MG63 (cell line): ENCODE measurements around the gene IQGAP2. TPM values are rescaled to one million over a fixed set of nuclear protein-coding genes. Genes with fewer than 3 reads are reported as not detected.

Source experiments
- DNase-seq: peaks from one replicate; pipeline ENCODE4 v3.0.0-alpha.2; 2020
- H3K27me3 ChIP-seq: fragments of 250-450 bp; sonication (Bioruptor Pico); 2 replicates; pipeline ENCODE4 v1.5.1; 2020; ENCODE audit warnings: mild to moderate bottlenecking, moderate library complexity
- H3K36me3 ChIP-seq: fragments of 250-450 bp; sonication (Bioruptor Pico); 2 replicates; pipeline ENCODE4 v1.5.1; 2020; ENCODE audit warnings: mild to moderate bottlenecking, moderate library complexity
- H3K4me3 ChIP-seq: fragments of 250-450 bp; sonication (Bioruptor Pico); 2 replicates; pipeline ENCODE4 v1.5.1; 2020; ENCODE audit warnings: mild to moderate bottlenecking, moderate library complexity
- H3K9me3 ChIP-seq: fragments of 250-450 bp; sonication (Bioruptor Pico); 2 replicates; pipeline ENCODE4 v1.5.1; 2020; ENCODE audit warnings: mild to moderate bottlenecking, moderate library complexity
- total RNA-seq: library from RNA; depleted of rRNA; stranded (reverse); fragments of >200 nt; shearing (Covaris generic); gene quantifications from 2 replicates; pipeline ENCODE4 v1.2.3, GENCODE V29; 2014; ENCODE audit warnings: low replicate concordance

Gene IQGAP2
- total RNA-seq, 1 experiment from 2014 or later: 12.3 TPM

DNA sequence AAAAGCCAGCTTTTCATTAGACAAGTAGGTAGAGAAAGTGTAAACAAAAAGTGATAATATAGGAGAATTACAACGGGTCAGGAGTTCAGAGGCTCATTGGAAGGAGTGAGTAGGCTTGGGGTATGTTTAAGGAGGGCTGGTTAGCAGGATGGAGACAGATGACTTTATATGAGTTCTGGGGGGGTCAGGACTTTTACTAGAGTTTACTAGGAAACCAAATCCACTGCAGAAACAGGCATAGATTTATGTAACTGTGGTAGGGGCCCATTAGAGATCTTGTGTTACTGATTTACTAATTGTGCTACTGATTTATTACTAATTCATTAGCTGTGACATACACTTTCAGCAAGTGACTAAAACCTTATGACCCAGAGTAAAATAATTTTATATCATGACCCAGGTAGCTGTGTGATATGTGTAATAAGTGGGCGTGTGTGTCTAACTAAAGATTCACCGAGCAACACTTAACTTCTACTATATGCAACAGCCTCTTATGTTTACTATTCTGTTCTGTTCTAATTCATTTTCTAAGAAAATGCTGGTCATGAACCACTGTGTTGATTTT lies 73.5 kb downstream of the IQGAP2 start:
- Histone ChIP-seq H3K9me3 (no peaks in the 10 kb centered on the region), H3K4me3 (no peak overlapping the region), H3K27me3 (no peaks in the 10 kb centered on the region), H3K36me3 (no peaks in the 10 kb centered on the region)
- DNase-seq: no peak

DNA sequence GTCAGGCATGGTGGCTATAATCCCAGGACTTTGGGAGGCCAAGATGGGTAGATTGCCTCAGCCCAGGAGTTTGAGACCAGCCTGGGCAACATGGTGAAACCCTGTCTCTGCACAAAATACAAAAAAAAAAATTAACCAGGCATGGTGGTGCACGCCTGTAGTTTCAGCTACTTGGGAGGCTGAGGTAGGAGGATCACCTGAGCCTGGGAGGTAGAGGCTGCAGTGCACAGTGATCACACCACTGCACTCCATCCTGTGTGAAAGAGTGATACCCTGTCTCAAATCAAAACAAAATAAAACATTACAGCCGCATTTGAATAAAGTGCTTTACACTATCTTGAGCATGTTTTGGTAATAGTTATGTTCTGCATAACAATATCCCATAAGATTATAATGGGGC lies 74.0 kb downstream of the IQGAP2 start:
- Histone ChIP-seq H3K36me3 (no peaks in the 10 kb centered on the region), H3K9me3 (no peaks in the 10 kb centered on the region), H3K27me3 (no peaks in the 10 kb centered on the region), H3K4me3 (no peak overlapping the region)
- DNase-seq: no peak

DNA sequence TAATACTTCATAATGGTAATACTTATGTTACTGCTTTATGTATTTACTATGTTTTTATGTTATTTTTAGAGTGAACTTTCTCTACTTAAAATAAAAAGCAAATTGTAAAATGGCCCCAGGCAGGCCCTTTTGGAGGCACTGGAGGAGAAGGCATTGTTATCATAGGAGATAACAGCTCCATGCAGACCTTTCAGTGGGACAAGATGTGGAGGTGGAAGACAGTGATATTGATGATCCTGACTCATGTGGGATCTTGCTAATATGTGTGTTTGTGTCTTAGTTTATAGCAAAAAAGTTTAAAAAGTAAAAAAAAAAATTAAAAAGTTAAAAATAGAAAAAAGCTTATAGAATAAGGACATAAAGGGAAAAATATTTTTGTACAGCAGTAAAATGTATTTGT lies 74.5 kb downstream of the IQGAP2 start:
- Histone ChIP-seq H3K36me3 (no peaks in the 10 kb centered on the region), H3K27me3 (no peaks in the 10 kb centered on the region), H3K9me3 (no peaks in the 10 kb centered on the region), H3K4me3 (no peak overlapping the region)
- DNase-seq: no peak

DNA sequence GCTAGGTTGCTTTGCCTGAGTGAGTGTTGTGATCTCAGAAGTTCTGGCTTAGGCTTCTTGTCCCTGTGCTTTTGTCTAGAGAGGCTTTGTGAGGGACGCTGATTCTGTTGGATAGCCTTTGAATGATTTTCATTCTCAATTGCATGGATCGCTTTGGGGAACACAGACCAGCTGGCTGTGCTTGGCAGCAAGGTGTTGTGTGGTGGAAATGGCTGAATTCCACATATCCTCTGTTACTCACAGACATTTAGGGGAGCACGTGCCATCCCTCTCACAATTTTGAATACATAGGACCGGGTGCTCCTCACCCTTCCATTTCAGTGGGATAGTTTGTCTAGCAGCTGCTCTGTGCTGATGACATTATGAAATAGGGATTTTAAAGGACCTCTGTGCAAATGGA lies 76.2 kb downstream of the IQGAP2 start:
- H3K4me3 ChIP-seq: no peak overlapping the region
- DNase-seq: no peak
- H3K27me3 ChIP-seq: no peaks in the 10 kb centered on the region
- H3K36me3 ChIP-seq: no peaks in the 10 kb centered on the region
- no peaks in the 10 kb centered on the region for H3K9me3 ChIP-seq

DNA sequence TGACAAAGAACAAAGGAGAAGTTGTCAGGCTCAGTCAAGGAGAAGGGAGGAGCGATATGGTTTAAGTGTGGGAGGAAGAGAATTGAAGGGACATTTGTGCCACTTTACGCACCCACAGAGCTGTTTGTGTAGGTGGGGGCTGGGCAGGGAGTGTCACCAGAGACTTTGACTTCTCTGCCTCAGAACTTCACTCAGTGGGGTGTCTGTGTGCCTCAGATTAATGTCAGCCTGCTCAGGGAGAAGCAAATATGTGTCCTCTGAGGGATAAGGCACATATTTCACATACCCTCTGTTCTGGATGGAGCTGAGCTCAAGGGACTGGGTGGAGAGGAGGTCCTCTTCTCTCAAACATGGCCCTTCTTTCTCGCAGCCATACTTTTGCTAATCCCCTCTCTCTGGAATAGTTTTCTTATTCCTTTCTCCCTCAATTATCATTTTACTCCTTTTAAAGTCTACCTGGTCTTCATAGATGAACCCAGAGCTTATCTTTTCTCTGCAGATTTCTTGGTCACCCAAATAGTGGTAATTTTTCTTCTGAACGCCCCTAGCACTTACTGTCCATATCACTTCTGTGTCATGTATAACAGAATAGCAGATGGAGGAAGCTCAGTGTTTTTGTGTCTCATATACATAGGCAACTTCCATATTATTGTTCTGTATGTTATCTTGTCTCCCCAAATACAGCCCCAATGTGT lies 77.0 kb downstream of the IQGAP2 start:
- H3K4me3 ChIP-seq: no peak overlapping the region
- DNase-seq: no peak
- H3K36me3 ChIP-seq: no peaks in the 10 kb centered on the region
- H3K9me3 ChIP-seq: no peaks in the 10 kb centered on the region
- no peaks in the 10 kb centered on the region for H3K27me3 ChIP-seq

DNA sequence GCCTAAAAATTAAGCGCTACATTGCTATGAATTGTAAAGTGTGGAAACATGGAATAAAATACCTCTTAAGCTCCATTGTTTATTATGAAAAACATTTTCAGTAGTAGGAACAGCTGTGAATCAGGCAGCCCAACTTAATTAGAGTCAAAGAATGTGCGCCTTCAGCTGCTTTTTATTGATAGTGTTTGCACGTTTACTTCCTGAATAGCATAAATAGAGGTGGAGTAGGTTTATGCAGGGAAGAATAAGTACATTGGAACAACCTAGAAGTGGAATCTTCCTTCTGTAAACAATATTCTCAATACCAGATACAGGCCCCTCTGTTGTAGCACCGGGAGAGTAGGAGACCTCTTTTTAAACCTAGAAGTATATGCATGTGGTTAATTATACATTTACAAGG lies 79.9 kb downstream of the IQGAP2 start:
- no peaks in the 10 kb centered on the region for H3K27me3 ChIP-seq
- H3K36me3 ChIP-seq: no peaks in the 10 kb centered on the region
- H3K4me3 ChIP-seq: no peak overlapping the region
- H3K9me3 ChIP-seq: no peaks in the 10 kb centered on the region
- no peak for DNase-seq

DNA sequence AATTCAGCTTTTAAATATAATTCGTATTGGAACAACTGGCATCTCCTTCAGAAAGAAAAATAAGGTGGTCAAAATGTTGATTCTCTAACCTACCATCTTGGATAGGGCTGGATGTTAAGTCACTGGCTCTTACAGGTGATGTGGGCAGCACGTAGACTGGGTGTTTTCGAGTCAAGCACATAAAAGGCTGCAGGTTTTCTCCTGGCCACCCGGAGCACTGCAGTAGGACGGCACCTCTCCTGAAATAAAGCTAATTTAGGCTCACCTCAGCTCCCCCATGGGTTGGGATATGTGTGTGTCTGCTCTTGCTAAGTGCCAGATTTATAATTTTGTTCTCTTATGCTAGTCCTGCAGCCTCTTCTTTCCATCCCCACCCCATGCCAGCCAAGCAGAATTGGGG lies 80.3 kb downstream of the IQGAP2 start:
- DNase-seq: no peak
- H3K27me3 ChIP-seq: no peaks in the 10 kb centered on the region

DNA sequence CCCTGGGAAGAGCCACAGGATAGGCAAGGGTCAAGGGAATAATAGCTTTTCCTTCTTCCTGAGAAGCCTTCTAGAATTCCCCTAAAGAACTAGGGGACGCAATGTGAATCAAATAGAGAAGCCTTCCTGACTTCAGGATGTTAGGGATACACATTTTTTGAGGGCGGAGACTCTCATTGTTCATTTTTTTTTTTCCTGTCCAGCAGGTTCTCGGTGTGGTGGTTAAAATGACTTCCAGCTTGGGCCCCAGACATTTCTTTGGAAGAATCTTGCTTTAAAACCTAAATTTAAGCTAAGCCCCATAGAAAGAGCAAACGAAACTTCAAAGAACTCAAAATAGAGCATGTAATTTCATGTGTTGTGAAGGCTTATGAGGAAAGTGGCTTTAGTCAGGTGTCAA lies 80.8 kb downstream of the IQGAP2 start:
- Histone ChIP-seq H3K36me3 (no peaks in the 10 kb centered on the region), H3K27me3 (no peaks in the 10 kb centered on the region), H3K4me3 (no peak overlapping the region), H3K9me3 (no peaks in the 10 kb centered on the region)
- DNase-seq: no peak

More for the DNA sequence above, 80.3 kb downstream of the IQGAP2 start:
- Histone ChIP-seq H3K9me3 (no peaks in the 10 kb centered on the region), H3K4me3 (no peak overlapping the region), H3K36me3 (no peaks in the 10 kb centered on the region)

DNA sequence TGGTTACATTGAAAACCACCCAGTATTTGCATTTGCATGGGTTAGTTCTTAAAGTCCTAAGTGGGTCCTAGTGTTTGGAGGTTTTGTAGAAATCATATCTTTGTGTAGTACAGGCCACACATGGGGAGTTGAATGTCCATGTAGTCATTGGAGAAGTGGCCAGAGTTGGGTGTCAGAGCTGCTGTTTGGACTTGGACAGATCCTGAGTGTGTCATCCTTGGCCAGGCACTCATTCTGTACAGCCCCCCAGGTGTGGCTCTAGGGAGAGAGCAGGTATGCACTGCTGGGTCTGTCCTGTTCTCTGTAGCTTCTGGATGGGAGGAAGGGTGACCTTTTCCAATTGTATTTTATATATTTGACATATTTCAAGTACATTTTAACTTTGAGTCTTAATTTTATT lies 82.4 kb downstream of the IQGAP2 start:
- H3K4me3 ChIP-seq: no peak overlapping the region
- no peaks in the 10 kb centered on the region for H3K27me3 ChIP-seq
- no peaks in the 10 kb centered on the region for H3K36me3 ChIP-seq
- no peak for DNase-seq
- no peaks in the 10 kb centered on the region for H3K9me3 ChIP-seq

DNA sequence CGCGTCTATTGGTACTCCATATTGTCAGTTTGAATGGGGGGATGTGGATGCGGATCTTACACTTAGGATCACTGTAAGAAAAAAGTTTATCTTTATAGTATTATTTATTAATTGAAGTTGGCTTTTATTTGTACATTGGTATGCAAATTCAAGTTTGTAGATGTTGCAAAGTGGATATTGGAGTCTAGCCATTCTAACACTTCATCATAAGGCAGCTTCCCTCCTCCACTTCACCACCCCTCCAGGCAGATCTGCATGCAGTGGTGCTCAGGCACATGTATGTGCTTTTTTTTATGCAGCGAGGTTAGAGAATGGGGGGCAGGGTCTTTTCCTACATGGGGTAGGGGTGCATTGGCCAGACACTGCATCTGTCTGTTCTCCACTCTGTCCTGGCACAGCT lies 84.3 kb downstream of the IQGAP2 start:
- Histone ChIP-seq H3K27me3 (no peaks in the 10 kb centered on the region), H3K36me3 (no peaks in the 10 kb centered on the region), H3K9me3 (no peaks in the 10 kb centered on the region), H3K4me3 (no peak overlapping the region)
- no peak for DNase-seq

DNA sequence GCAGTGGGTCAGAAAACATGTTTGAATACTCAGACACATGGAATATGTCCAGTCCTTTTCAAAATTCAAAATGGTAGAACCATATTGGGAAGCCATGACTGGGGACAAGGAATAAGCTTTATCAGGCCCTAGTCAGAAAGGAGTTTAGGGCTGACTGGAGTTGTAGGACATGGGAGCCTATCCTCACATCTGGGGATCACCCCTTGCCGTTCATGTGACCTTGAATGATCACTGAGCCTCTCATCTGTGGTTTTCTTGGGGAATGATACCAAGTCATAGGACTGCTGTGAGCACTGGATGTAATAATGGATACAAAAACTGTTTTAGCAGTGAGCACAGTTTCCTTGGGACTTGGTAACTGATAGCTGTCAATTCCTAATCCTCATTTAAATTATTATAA lies 84.7 kb downstream of the IQGAP2 start:
- H3K4me3 ChIP-seq: no peak overlapping the region
- no peaks in the 10 kb centered on the region for H3K36me3 ChIP-seq
- H3K9me3 ChIP-seq: no peaks in the 10 kb centered on the region
- no peak for DNase-seq
- no peaks in the 10 kb centered on the region for H3K27me3 ChIP-seq

DNA sequence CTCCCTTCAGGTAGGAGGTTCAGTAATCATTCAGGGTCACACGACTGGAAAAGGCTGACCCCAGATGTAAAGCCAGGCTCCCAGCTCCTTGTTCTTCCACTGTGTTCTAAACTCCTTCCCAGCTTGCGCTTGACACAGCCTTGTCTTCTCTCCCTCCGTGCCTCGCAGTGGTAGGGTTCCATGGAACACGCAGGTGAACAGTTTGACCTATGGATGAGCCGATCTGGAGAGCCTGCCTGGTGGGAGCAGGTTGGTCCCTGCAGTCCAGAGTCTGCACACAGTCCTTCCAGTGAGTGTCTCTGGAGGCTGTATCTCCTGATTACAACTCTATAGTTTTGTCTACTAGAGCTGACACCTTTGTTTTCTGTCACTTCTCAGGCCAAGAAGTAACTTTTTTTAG lies 85.9 kb downstream of the IQGAP2 start:
- no peak overlapping the region for H3K4me3 ChIP-seq
- H3K9me3 ChIP-seq: no peaks in the 10 kb centered on the region
- no peak for DNase-seq
- H3K27me3 ChIP-seq: no peaks in the 10 kb centered on the region
- no peaks in the 10 kb centered on the region for H3K36me3 ChIP-seq

DNA sequence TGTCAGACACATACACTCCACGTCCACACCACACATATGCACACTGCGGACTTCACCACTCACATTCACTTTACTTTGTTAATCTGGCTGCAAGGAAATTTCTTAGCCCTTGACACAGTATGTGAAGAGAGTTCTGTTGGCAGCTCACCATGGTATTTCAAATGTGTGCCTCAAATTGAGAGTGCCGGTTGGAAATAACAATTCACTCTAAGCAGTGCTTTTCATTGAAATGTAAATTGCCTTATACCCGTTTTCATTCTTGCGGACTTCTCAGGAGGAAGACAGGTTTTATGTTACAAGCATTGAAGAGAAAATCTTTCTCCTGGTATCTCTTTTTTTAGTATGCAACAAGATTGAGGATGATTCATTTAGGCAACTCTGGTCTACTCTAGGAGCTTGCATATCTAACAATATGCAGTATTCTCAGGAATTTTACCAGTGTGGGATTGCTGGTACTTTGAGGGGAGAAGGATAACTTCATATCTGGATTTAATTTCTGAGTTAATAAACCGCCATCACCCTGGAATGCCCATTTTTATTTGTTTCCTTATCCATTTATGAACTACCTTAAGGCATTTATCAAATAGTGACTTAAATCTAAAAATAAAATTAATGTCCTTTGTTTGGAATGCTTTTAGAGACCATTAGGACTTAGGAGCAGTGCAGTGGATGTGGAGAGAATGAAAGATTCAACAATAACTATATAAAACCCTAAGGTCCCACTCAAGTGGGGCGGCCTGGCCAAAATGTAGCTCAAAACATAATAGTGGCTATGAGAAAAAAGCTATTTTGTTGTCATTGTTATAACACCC lies 87.0 kb downstream of the IQGAP2 start:
- DNase-seq: no peak
- no peak overlapping the region for H3K4me3 ChIP-seq
- H3K27me3 ChIP-seq: no peaks in the 10 kb centered on the region
- H3K36me3 ChIP-seq: no peaks in the 10 kb centered on the region
- no peaks in the 10 kb centered on the region for H3K9me3 ChIP-seq

DNA sequence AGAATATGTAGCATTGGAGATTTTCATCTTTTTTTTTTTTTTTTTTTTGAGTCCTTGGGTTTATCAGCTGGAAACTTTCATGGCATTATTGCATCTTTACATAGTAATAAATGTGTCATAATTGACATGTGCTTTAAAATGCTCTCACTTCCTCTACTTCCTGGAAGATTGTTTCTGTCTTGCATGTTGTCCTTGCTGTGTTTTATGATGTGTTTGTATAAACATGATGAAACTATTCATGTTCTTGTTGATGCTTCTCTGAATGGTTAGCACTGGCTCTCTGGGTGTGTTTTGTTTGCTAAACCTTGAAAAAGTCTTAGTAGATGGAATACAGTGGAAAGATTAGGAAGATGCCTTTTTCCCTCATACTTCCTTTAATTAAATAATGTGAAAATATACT lies 87.9 kb downstream of the IQGAP2 start:
- no peaks in the 10 kb centered on the region for H3K9me3 ChIP-seq
- no peaks in the 10 kb centered on the region for H3K27me3 ChIP-seq
- DNase-seq: no peak
- H3K4me3 ChIP-seq: no peak overlapping the region
- no peaks in the 10 kb centered on the region for H3K36me3 ChIP-seq

DNA sequence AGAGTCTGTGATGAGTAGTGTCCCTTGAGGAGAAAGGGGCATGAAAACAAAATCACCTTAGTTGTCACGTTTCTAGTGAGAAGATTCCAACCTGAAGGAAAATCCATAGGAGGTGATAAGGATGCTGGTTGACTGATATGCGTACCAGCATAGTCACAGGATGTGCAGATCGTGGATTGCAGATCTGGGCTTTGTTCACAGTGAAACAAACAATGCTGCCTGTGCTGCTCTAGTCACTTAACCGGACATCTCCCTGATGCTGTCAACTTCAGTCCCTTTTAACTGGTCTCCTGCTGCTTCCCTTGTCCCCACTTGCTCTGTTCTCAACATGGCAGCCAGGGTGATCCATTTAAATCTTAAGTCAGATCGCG lies 89.7 kb downstream of the IQGAP2 start:
- DNase-seq: no peak
- Histone ChIP-seq H3K36me3 (no peaks in the 10 kb centered on the region), H3K9me3 (no peaks in the 10 kb centered on the region), H3K4me3 (no peak overlapping the region), H3K27me3 (no peaks in the 10 kb centered on the region)

DNA sequence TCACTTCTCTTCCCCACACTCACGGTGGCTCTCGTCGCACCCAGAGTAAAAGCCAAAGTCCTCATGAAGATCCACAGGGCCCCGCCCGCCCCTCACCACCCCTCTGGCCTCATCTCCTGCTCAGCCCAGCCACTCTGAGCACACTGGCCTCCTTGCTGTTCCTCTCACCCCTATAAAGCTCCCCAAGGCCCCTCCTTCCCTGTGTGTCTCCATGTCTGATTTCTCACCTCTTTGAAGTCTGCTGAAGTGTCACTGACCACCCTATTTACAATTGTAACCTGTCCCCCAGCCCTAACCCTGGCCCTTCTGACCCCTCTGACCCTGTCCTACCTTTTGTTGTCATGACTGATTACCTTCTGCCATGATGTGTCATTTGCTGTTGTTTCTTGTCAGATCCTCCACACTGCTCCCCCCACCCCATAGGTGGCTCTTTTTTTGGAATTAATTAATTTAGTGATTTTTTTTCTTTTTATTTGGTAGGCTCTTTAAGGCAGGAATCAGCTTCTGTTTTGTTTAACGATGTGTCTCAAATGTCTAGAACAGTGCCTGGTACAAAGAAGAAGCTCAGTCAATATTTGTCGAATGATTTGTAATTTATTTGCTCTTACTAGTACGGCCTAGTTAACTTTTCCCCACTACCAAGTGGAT lies 90.2 kb downstream of the IQGAP2 start:
- Histone ChIP-seq H3K27me3 (no peaks in the 10 kb centered on the region), H3K4me3 (no peak overlapping the region), H3K36me3 (no peaks in the 10 kb centered on the region), H3K9me3 (no peaks in the 10 kb centered on the region)
- no peak for DNase-seq

DNA sequence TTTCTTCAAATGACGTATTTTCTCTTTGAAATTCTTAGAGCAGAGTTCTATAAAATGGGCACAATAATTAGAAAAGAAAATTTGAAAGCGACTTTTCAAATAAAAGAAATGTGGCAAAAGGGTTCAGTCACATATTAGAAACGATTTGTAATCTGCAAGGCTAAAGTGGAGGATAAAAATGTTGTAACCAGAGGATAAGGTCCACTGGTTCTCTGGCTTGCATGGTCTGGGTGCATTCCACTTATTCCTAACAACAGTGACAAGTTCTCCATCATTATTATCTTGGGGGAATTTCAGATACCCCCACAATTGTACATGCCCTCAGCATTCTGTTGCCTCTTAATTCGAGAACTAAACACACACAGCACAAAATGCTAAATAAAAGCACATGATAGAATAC lies 91.1 kb downstream of the IQGAP2 start:
- H3K36me3 ChIP-seq: no peaks in the 10 kb centered on the region
- no peaks in the 10 kb centered on the region for H3K9me3 ChIP-seq
- no peak overlapping the region for H3K4me3 ChIP-seq
- no peaks in the 10 kb centered on the region for H3K27me3 ChIP-seq
- DNase-seq: no peak
